COR-L47 (cell line): ENCODE measurements around the gene RAD9B.
"Not testable (repeated sequence)": the region's sequence is repeated elsewhere in the genome, so short reads cannot be mapped to it uniquely, and the experiment has no call there.

Experiments
- DNase-seq: peaks from one replicate; lab custom pipeline; 2025; lab: John Stamatoyannopoulos, UW

The RAD9B gene

DNA sequence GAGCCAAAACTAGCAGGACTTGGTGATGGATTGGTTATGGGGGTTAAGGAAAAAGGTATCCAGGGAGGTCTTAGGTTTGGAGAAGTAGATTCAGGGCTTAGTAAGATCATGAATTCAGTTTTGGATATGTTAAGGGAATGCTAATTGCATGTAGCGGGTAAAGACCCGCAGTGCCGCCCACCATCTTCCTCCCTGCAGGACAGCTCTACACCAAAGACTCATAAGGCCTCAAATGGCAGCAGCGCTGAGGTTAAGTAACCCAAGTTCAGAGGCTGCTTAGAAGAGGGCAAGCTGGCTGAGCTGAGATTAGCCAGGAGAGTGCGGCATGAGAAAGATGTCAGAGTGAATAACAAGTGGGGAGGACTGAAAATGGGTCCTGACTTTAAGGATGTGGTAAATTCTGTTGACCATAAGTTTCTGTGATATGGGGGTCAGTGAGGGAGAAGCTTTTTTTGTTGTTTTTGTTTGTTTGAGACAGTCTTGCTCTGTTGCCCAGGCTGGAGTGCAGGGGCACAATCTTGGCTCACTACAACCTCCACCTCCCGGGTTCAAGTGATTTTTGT, 26.2 kb downstream of the RAD9B start:
- no peak for DNase-seq

GRCh38 chr12:110530511-110530910, 28.4 kb downstream of the RAD9B start:
- no peak for DNase-seq

DNA sequence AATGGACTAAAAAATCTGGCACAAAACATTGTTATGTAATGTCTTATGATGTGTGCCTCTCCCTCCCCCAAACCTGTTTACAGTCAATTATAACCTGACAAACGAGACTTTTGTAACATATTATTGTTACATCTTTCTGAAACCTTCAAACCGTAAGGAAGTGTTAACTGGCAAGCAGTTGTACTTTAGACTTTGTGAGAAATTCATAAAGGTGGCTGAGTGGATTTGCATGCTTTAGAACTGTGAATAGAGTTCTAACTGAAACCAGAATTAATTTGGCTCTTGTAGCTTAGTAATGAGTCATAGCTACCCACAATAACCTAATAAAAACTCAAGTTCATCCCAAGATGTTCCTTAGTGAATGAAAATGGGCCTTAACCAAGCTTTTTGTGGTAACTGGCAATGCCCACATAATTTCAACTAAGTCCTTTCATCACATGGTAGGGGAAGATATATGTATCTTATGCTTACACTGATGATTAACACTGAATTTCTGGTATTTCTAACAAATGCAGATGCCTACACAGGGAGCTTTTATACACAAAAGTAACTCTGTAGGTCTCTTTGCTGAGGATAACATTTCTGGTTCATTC, 29.7 kb downstream of the RAD9B start:
- no peak for DNase-seq

DNA sequence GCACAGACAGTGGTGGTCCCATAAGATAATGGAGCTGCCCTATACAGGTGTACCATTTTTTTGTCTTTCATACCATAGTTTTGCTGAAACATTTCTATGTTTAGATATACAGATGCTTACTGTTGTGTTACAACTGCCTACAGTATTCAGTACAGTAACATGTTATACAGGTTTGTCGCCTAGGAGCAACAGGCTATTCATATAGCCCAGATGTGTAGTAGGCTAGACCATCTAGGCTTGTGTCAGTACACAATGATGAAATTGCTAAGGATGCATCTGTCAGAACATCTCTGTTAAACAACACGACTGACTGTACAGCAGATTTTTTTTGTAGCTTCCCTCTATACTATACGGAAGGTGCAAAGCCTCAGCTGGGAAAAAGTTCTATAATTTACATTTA, 30.5 kb downstream of the RAD9B start:
- no peak for DNase-seq

DNA sequence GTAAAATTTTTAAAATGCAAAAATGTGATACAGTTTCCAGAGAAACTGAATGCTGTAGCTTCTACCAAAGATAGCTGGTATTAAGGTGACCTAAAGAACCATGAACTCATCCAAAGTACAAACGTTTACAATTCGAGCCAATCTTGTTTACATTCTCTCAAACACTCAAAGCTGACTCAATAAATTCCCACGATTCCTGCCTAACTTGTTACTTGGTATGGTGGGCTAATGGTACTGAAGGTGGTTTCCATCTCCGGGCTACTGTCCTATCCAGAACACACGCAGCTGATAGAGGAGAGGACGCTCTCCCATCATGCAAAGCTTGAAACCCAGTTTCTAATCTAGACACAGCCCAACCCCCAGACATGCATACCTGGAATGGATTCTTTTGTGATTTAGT, 31.5 kb downstream of the RAD9B start:
- DNase-seq, result no peak

DNA sequence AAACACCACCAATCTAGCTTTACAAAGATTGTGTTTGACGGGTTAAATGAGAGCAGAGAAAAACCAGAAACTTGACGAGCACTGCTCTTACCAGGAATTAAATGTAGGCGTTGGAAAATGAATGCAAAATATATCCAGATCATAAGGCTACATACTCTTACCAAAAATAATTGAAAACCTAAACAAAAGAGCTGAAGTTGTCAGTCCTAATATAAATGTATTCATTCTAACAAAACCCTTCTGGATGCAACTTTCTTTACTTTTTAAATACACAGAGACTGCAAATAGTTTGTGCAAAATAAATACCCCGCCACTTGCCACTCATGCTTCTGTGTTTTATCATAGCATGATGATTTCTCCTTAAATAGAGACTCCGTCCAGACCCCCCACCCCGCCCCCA, 32.7 kb downstream of the RAD9B start:
- DNase-seq, result no peak

GRCh38 chr12:110536834-110537604, 34.9 kb downstream of the RAD9B start:
- DNase-seq, result no peak

- DNase-seq, result no peak
These were observed 35.7 kb downstream of the RAD9B start for GRCh38 chr12:110537605-110538409.

DNA sequence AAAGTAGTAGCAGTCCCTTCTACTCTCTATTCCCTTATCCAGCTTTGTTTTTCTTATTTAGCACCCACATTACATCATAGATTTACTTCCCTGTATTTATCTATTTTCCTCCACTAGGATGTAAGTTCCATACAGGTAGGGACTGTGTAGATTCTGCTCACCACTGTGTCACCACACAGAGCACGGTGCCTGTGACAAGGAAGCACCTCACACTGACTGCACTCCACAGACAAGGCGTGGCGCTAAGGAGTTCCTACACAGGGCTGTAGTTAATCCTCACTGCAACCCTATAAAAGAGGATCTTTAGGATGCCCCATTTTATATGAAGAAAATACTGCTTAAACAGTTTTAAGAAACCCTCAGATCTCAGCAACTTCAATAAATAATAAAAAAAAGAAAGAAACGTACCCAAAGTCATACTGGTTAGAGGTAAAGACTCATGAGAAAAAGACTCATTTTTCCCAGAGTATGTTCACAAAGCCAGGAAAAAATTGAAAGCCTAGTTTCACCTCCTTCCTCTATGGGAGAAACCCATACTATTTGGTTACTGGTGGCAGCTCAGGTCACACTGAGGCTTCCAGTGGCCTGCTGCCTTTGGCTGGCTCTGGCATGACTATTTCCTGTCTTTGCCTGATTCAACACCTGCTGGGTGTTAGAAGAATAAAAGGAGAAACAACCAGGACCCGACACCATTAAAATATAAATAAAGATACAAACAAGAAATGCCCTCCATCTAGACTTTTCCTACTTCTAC, 36.9 kb downstream of the RAD9B start:
- no peak for DNase-seq

- DNase-seq, result no peak
These were observed 37.9 kb downstream of the RAD9B start for GRCh38 chr12:110540048-110540447.

- no peak for DNase-seq
These were observed 41.3 kb downstream of the RAD9B start for GRCh38 chr12:110543252-110543959.

DNA sequence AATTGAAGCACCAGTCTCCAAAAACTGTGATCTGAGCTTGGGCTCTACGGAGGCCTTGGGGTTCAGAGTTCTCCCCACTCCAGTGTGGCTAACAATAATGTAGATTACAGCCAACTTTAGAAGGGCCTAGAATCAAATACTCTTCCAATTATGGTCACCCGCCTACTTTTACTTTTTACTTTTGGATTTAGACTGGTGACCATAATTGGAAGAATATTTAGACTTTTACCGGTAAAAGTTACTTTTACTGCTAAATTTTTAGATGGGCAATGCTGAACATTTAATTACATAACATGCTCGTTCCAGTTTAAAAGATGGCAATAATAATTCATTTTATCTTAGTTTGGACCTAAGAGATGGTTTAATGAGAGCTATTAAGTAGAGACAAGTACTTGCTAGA, 41.8 kb downstream of the RAD9B start:
- DNase-seq, result no peak

- not testable (repeated sequence) for DNase-seq
These were observed 43.1 kb downstream of the RAD9B start for GRCh38 chr12:110545259-110545658.

- no peak for DNase-seq
These were observed 43.7 kb downstream of the RAD9B start for GRCh38 chr12:110545812-110546211.

GRCh38 chr12:110546339-110546738, 44.2 kb downstream of the RAD9B start:
- DNase-seq, result no peak

DNA sequence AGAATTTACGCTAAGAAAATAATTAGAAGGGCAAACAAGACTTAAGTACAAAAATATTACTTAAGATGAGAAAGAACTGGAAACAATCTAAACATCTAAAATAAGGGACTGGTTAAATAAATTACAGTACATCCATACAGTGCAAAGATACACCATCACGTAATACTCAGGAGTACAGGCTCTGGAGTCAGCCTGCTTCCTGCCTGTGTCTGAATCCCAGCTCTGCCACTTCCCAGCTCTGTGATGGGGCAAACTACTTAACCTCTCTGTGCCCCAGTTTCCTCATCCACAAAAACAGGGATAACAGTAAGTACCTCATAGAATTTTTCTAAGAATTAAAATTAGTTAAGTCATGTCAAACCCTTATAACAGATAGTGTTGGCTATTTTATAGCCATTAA, 45.0 kb downstream of the RAD9B start:
- DNase-seq, result no peak

- DNase-seq, result no peak
These were observed 46.5 kb downstream of the RAD9B start for GRCh38 chr12:110548678-110549077.

GRCh38 chr12:110549716-110550115, 47.6 kb downstream of the RAD9B start:
- DNase-seq, result no peak

DNA sequence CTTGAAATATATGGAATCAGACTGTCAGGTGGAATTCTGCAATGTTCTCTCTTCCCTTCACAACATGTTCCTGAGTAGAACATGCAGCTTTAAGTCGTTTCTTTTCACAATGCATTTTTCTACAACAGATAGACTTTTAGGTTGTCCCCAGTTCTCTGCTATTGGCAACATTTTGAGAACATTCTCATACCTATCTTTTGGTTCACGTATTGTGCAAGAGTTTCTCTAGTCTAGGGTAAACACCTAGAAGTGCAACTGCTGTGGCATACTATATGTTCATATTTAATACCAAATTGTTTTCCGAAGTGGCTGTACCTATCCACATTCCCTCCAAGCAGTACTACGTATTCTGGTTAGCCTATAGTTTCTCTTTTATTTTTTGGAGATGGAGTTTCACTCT, 48.9 kb downstream of the RAD9B start:
- DNase-seq, result no peak
